GM21360 (cell line): Measurements from ENCODE around the gene YPEL5.
"Not testable (repeated sequence)": the region's sequence is repeated elsewhere in the genome, so short reads cannot be mapped to it uniquely, and the experiment has no call there.

Experiments
- ATAC-seq: cut with Tn5 transposase; IDR thresholded peaks from one replicate; pipeline ENCODE4 v1.9.1; 2021; ENCODE audit warnings: mild to moderate bottlenecking, moderate library complexity; ENCODE audit not compliant: unreplicated experiment

Gene YPEL5

GRCh38 chr2:30146337-30147195, at the start of gene YPEL5:
Gene YPEL5 (plus strand): TSS chr2:30147007. CDS start chr2:30156652, 9,645 bp downstream.
- peak; percentile 92 for ATAC-seq

- no peak for ATAC-seq
Measured at GRCh38 chr2:30098266-30099005, 48.4 kb upstream of the YPEL5 start.

GRCh38 chr2:30099366-30099765, 47.4 kb upstream of the YPEL5 start:
- ATAC-seq = not testable (repeated sequence)

- ATAC-seq = not testable (repeated sequence)
Measured at GRCh38 chr2:30100691-30101090, 46.1 kb upstream of the YPEL5 start.

- no peak for ATAC-seq
Measured at GRCh38 chr2:30104307-30104706, 42.5 kb upstream of the YPEL5 start.

GRCh38 chr2:30105556-30105955, 41.3 kb upstream of the YPEL5 start:
- ATAC-seq = no peak

GRCh38 chr2:30106543-30106942, 40.3 kb upstream of the YPEL5 start:
- no peak for ATAC-seq

GRCh38 chr2:30108192-30108591, 38.6 kb upstream of the YPEL5 start:
- ATAC-seq = no peak

GRCh38 chr2:30108851-30109250, 38.0 kb upstream of the YPEL5 start:
- ATAC-seq = no peak

GRCh38 chr2:30109856-30110255, 37.0 kb upstream of the YPEL5 start:
- no peak for ATAC-seq

GRCh38 chr2:30110773-30111172, 36.0 kb upstream of the YPEL5 start:
- no peak for ATAC-seq

- ATAC-seq = not testable (repeated sequence)
Measured at GRCh38 chr2:30111186-30111585, 35.6 kb upstream of the YPEL5 start.

- ATAC-seq = no peak
Measured at GRCh38 chr2:30112561-30112960, 34.2 kb upstream of the YPEL5 start.

- no peak for ATAC-seq
Measured at GRCh38 chr2:30113617-30114293, 33.1 kb upstream of the YPEL5 start.

GRCh38 chr2:30115141-30115980, 31.4 kb upstream of the YPEL5 start:
- ATAC-seq = no peak

- no peak for ATAC-seq
Measured at GRCh38 chr2:30115981-30116285, 30.9 kb upstream of the YPEL5 start.

- ATAC-seq = no peak
Measured at GRCh38 chr2:30122362-30122761, 24.4 kb upstream of the YPEL5 start.

- no peak for ATAC-seq
Measured at GRCh38 chr2:30127016-30127893, 19.6 kb upstream of the YPEL5 start.

- no peak for ATAC-seq
Measured at GRCh38 chr2:30134582-30134981, 12.2 kb upstream of the YPEL5 start.

GRCh38 chr2:30135541-30135940, 11.3 kb upstream of the YPEL5 start:
- no peak for ATAC-seq
